GM10248 (cell line): ENCODE results near the gene BRI3.

ENCODE experiments used
- CTCF ChIA-PET: fragments of 300-600 bp; sonication (Branson Sonifier 250); formaldehyde crosslinking; extraction: SDS; loops from one replicate; lab custom pipeline; 2021; ENCODE audit warnings: antibody characterized with exemption; lab: Yijun Ruan, JAX
- POLR2A ChIA-PET: fragments of 350-650 bp; sonication (Branson Sonifier 250); formaldehyde crosslinking; extraction: SDS; loops from one replicate; lab custom pipeline; 2020; ENCODE audit warnings: antibody characterized with exemption; lab: Yijun Ruan, JAX
- DNase-seq: peaks from one replicate; pipeline ENCODE4 v3.0.0; 2012; ENCODE audit errors: extremely low spot score
- CTCF ChIP-seq: IDR thresholded peaks from 2 replicates; pipeline ENCODE4 v1.5.1; 2012; ENCODE audit warnings: mild to moderate bottlenecking, low read depth; ENCODE audit errors: extremely low read depth, missing control alignments, control extremely low read depth

BRI3 gene

GRCh38 chr7:98329791-98330373 is 48.4 kb downstream of the BRI3 start:
- POLR2A ChIA-PET = no interaction called here
- DNase-seq = no peak
- TF ChIP-seq CTCF = no peak

GRCh38 chr7:98330926-98331529 is 49.5 kb downstream of the BRI3 start:
- TF ChIP-seq CTCF = no peak
- ChIA-PET CTCF (interaction anchor here (1.1 to 1.5 kb wide), 2 partner anchors 25 to 547 kb away, joined by 3 to 5 read pairs; partner anchors contain the start of gene TRRAP), POLR2A (no interaction called here)
- no peak for DNase-seq

More at GRCh38 chr7:98329791-98330373, 48.4 kb downstream of the BRI3 start:
- CTCF ChIA-PET = interaction anchor here (1.1 to 1.5 kb wide), 2 partner anchors 24 to 548 kb away, joined by 3 to 5 read pairs; partner anchors contain the start of gene TRRAP

- TF ChIP-seq CTCF = no peak
- POLR2A ChIA-PET = no interaction called here
These were observed 52.6 kb downstream of the BRI3 start for GRCh38 chr7:98334081-98334480.

GRCh38 chr7:98335411-98335977 is 54.0 kb downstream of the BRI3 start:
- CTCF ChIA-PET = no interaction called here

More at GRCh38 chr7:98334081-98334480, 52.6 kb downstream of the BRI3 start:
- CTCF ChIA-PET = interaction anchor here (1.6 kb wide), 1 partner anchor 10 kb away, joined by 5 read pairs; no protein-coding TSS in a partner anchor
- no peak for DNase-seq

GRCh38 chr7:98338441-98338840 is 57.0 kb downstream of the BRI3 start:
- ChIA-PET CTCF (interaction anchor here (1.0 kb wide), 1 partner anchor 16 kb away, joined by 3 read pairs; no protein-coding TSS in a partner anchor), POLR2A (no interaction called here)
- TF ChIP-seq CTCF = no peak
- no peak for DNase-seq

More at GRCh38 chr7:98335411-98335977, 54.0 kb downstream of the BRI3 start:
- TF ChIP-seq CTCF = no peak
- POLR2A ChIA-PET = no interaction called here
- DNase-seq = no peak

- no peak for TF ChIP-seq CTCF
- CTCF ChIA-PET = interaction anchor here (1.0 kb wide), 1 partner anchor 16 kb away, joined by 3 read pairs; no protein-coding TSS in a partner anchor
- POLR2A ChIA-PET = no interaction called here
- no peak for DNase-seq
These were observed 57.6 kb downstream of the BRI3 start for GRCh38 chr7:98339043-98339442.
